Measurements from ENCODE around the gene ANXA5.

ANXA5 gene

GRCh38 chr4:121711263-121712000 lies 14.7 kb upstream of the ANXA5 start (continued):
- no peak for TF ChIP-seq ZNF248 (tag by site-specific recombination; IDR thresholded peaks at IDR 0.05)
- peak; percentile 73 for TF ChIP-seq GLIS2 (tag by site-specific recombination; IDR thresholded peaks at IDR 0.05)
- no peak for TF ChIP-seq INSM2 (tag by site-specific recombination; IDR thresholded peaks at IDR 0.05)
- TF ChIP-seq PRDM6 (tag by site-specific recombination; IDR thresholded peaks at IDR 0.05): peak; percentile 62
- no peak for TF ChIP-seq ZNF354C (tag by site-specific recombination; IDR thresholded peaks at IDR 0.05; ENCODE audit: borderline replicate concordance, low read depth)
- TF ChIP-seq ZNF76 (tag by site-specific recombination; IDR thresholded peaks at IDR 0.05; ENCODE audit: borderline replicate concordance, low read depth): no peak
- no peak for TF ChIP-seq SALL2 (tag by site-specific recombination; IDR thresholded peaks at IDR 0.05; ENCODE audit: borderline replicate concordance)
- TF ChIP-seq ZNF548 (tag by site-specific recombination; IDR thresholded peaks at IDR 0.05): no peak
- no peak for TF ChIP-seq ZNF114 (tag by site-specific recombination; IDR thresholded peaks at IDR 0.05)
- no peak for TF ChIP-seq ZNF341 (tag by site-specific recombination; IDR thresholded peaks at IDR 0.05; ENCODE audit: low read depth)
- TF ChIP-seq ZNF221 (tag by site-specific recombination; IDR thresholded peaks at IDR 0.05; ENCODE audit: borderline replicate concordance): no peak
- TF ChIP-seq RBAK (tag by site-specific recombination; IDR thresholded peaks at IDR 0.05): no peak
- TF ChIP-seq PRDM2 (tag by site-specific recombination; IDR thresholded peaks at IDR 0.05; ENCODE audit: borderline replicate concordance): no peak
- 0 out of 2 replicates have a peak, but pooled peaks have one; percentile 25 for TF ChIP-seq ZNF518A (tag by site-specific recombination; conservative IDR thresholded peaks at IDR 0.05; ENCODE audit: low read depth)
- peak; percentile 94 for TF ChIP-seq ZNF362 (tag by site-specific recombination; IDR thresholded peaks at IDR 0.05)
- TF ChIP-seq ZNF560 (tag by site-specific recombination; IDR thresholded peaks at IDR 0.05; ENCODE audit: borderline replicate concordance): no peak
- TF ChIP-seq KLF7 (tag by site-specific recombination; IDR thresholded peaks at IDR 0.05; ENCODE audit: borderline replicate concordance): no peak
- TF ChIP-seq GLI2 (tag by site-specific recombination; IDR thresholded peaks at IDR 0.05; ENCODE audit: borderline replicate concordance, low read depth): no peak
- no peak for TF ChIP-seq ZNF184 (tag by site-specific recombination; IDR thresholded peaks at IDR 0.05)
- TF ChIP-seq ZNF416 (tag by site-specific recombination; IDR thresholded peaks at IDR 0.05): no peak
- TF ChIP-seq OVOL3 (tag by site-specific recombination; IDR thresholded peaks at IDR 0.05): no peak

All from HEK293 (cell line).